GM12878 (cell line): ENCODE results near the gene TAC3. TPM values are rescaled to one million over a fixed set of nuclear protein-coding genes. Genes with fewer than 3 reads are reported as not detected.

ENCODE experiments used
- ATAC-seq: fragments of 200-7000 bp; cut with Tn5 transposase; 3 replicates; pipeline ENCODE4 v1.9.1; 2020; ENCODE audit warnings: mild to moderate bottlenecking, moderate library complexity
- BruUV-seq: library from RNA; stranded (reverse); fragments of 400-500 nt; replicated peaks from 2 replicates; lab custom pipeline; 2021; lab: Mats Ljungman, UMichigan
- CTCF ChIA-PET: fragments of 300-600 bp; sonication (Branson Sonifier 250); formaldehyde crosslinking; extraction: SDS; loops from one replicate; lab custom pipeline; 2021; ENCODE audit warnings: inconsistent platforms; lab: Yijun Ruan, JAX
- POLR2A ChIA-PET: fragments of 350-600 bp; formaldehyde crosslinking; extraction: SDS; loops from one replicate; lab custom pipeline; 2021; ENCODE audit warnings: inconsistent platforms; lab: Charles Lee
- RAD21 ChIA-PET: fragments of 300-600 bp; sonication (Branson Sonifier 250); formaldehyde crosslinking; loops from one replicate; lab custom pipeline; 2023; ENCODE audit warnings: antibody characterized with exemption; ENCODE audit not compliant: unreplicated experiment; lab: Charles Lee
- SMC1A ChIA-PET: fragments of 300-600 bp; sonication (Branson Sonifier 250); formaldehyde crosslinking; loops from one replicate; lab custom pipeline; 2023; ENCODE audit not compliant: unreplicated experiment, uncharacterized antibody; lab: Charles Lee
- DNase-seq: peaks from one replicate; pipeline ENCODE4 v3.0.0-alpha.2; 2011; ENCODE audit warnings: low read depth, low spot score
- FAIRE-seq: peaks from 3 replicates; lab custom pipeline; 2011; peaks lifted over from hg19 to GRCh38; lab: Jason Lieb, UNC
- H2AFZ ChIP-seq: 2 replicates; pipeline ENCODE4 v1.6.0; 2011; ENCODE audit warnings: low read depth, low read length, control low read depth; ENCODE audit not compliant: control insufficient read depth
- H3K27ac ChIP-seq: 2 replicates; pipeline ENCODE4 v1.5.1; 2011; ENCODE audit warnings: control low read depth; ENCODE audit not compliant: control insufficient read depth, insufficient read depth
- H3K27me3 ChIP-seq, 2 experiments: replicated peaks in 1 of 2; 2 replicates each; pipeline versions ENCODE4 v1.6.0 to v1.6.1; 2011; ENCODE audit warnings: low read length in 1 of 2; ENCODE audit not compliant: control insufficient read depth in 2 of 2, insufficient read depth in 2 of 2
- H3K36me3 ChIP-seq, 2 experiments: 2 replicates each; pipeline ENCODE4 v1.5.1; 2011; ENCODE audit warnings: low read length in 1 of 2; ENCODE audit not compliant: control insufficient read depth in 2 of 2, insufficient read depth in 2 of 2
- H3K4me1 ChIP-seq: 2 replicates; pipeline ENCODE4 v1.6.1; 2011; ENCODE audit warnings: mild to moderate bottlenecking, low read length, moderate library complexity, mixed read lengths; ENCODE audit not compliant: control insufficient read depth, insufficient read depth
- H3K4me2 ChIP-seq: 2 replicates; pipeline ENCODE4 v1.6.0; 2011; ENCODE audit warnings: control low read depth; ENCODE audit not compliant: control insufficient read depth, insufficient read depth
- H3K4me3 ChIP-seq: fragments of 200-600 bp; sonication (generic); 2 replicates; pipeline ENCODE4 v1.5.1; 2016
- H3K79me2 ChIP-seq: 2 replicates; pipeline ENCODE4 v1.6.0; 2011; ENCODE audit warnings: low read length; ENCODE audit not compliant: control insufficient read depth, insufficient read depth
- H3K9ac ChIP-seq: 2 replicates; pipeline ENCODE4 v1.8.0; 2011; ENCODE audit warnings: low read length, control low read depth, mixed read lengths; ENCODE audit not compliant: control insufficient read depth, insufficient read depth
- H3K9me3 ChIP-seq: replicated peaks from 3 replicates; pipeline ENCODE4 v1.5.1; 2011; ENCODE audit warnings: mild to moderate bottlenecking, low read length; ENCODE audit not compliant: control insufficient read depth, insufficient read depth
- H4K20me1 ChIP-seq: 2 replicates; pipeline ENCODE4 v1.6.0; 2011; ENCODE audit not compliant: control insufficient read depth, insufficient read depth
- CBFB ChIP-seq: IDR thresholded peaks from 2 replicates; pipeline ENCODE4 v1.6.1; 2016; ENCODE audit warnings: antibody characterized with exemption, low read depth
- CBX3 ChIP-seq: fragments of 200-600 bp; sonication (generic); IDR thresholded peaks from 2 replicates; pipeline ENCODE4 v1.6.1; 2016; ENCODE audit warnings: low read depth, borderline replicate concordance
- CTCF ChIP-seq, 3 experiments: IDR thresholded peaks in 2 of 3; conservative IDR thresholded peaks in 1 of 3; 2 replicates each; pipeline ENCODE4 v1.5.1; 2011; ENCODE audit warnings: low read depth in 3 of 3, low read length in 3 of 3, mild to moderate bottlenecking in 3 of 3, control low read depth in 2 of 3, moderate library complexity in 2 of 3, inconsistent platforms in 1 of 3, mixed read lengths in 1 of 3; ENCODE audit not compliant: control insufficient read depth in 2 of 3, insufficient read depth in 1 of 3; ENCODE audit errors: extremely low read depth in 1 of 3
- FOS ChIP-seq: IDR thresholded peaks from 3 replicates; pipeline ENCODE4 v1.6.1; 2011; ENCODE audit warnings: borderline replicate concordance; ENCODE audit not compliant: insufficient read length; ENCODE audit errors: extremely low read depth
- NBN ChIP-seq: fragments of 450-650 bp; IDR thresholded peaks from 2 replicates; pipeline ENCODE4 v1.6.1; 2016
- NFYB ChIP-seq: IDR thresholded peaks from 2 replicates; pipeline ENCODE4 v1.6.1; 2011; ENCODE audit warnings: low read depth, mild to moderate bottlenecking, low read length, improper control_type of control experiment, moderate library complexity; ENCODE audit not compliant: insufficient read depth
- NR2C1 ChIP-seq: fragments of 450-650 bp; IDR thresholded peaks from 2 replicates; pipeline ENCODE4 v1.6.1; 2017; ENCODE audit warnings: antibody characterized with exemption, mild to moderate bottlenecking, moderate library complexity
- POLR2AphosphoS5 ChIP-seq: IDR thresholded peaks from 2 replicates; pipeline ENCODE4 v1.6.1; 2011; ENCODE audit warnings: mild to moderate bottlenecking, low read length, inconsistent platforms
- POU2F2 ChIP-seq: IDR thresholded peaks from 3 replicates; pipeline ENCODE4 v1.6.1; 2011; ENCODE audit warnings: low read depth, mild to moderate bottlenecking, low read length, borderline replicate concordance
- RELA ChIP-seq: fragments of 450-650 bp; IDR thresholded peaks from 2 replicates; pipeline ENCODE4 v1.8.0; 2014; ENCODE audit warnings: borderline replicate concordance; ENCODE audit not compliant: partially characterized antibody
- SMC3 ChIP-seq: IDR thresholded peaks from 2 replicates; pipeline ENCODE4 v1.6.1; 2011; ENCODE audit warnings: low read length, improper control_type of control experiment, borderline replicate concordance
- SREBF1 ChIP-seq: IDR thresholded peaks from 2 replicates; pipeline ENCODE4 v1.6.1; 2012; ENCODE audit warnings: mild to moderate bottlenecking, low read length
- TAF1 ChIP-seq: IDR thresholded peaks from 2 replicates; pipeline ENCODE4 v1.6.1; 2011; ENCODE audit warnings: mild to moderate bottlenecking, low read depth, low read length, borderline replicate concordance
- TCF3 ChIP-seq: IDR thresholded peaks from 2 replicates; pipeline ENCODE4 v1.6.1; 2012; ENCODE audit warnings: low read depth, mild to moderate bottlenecking, low read length, borderline replicate concordance; ENCODE audit not compliant: insufficient read depth
- YY1 ChIP-seq: IDR thresholded peaks from 2 replicates; pipeline ENCODE4 v1.6.1; 2011; ENCODE audit warnings: low read depth, mild to moderate bottlenecking, low read length
- ZNF217 ChIP-seq: fragments of 450-650 bp; IDR thresholded peaks from 2 replicates; pipeline ENCODE4 v1.6.1; 2017; ENCODE audit warnings: antibody characterized with exemption, mild to moderate bottlenecking
- ZNF24 ChIP-seq: fragments of 450-650 bp; IDR thresholded peaks from 2 replicates; pipeline ENCODE4 v1.6.1; 2017; ENCODE audit warnings: antibody characterized with exemption, mild to moderate bottlenecking
- ZNF622 ChIP-seq: fragments of 450-650 bp; IDR thresholded peaks from 2 replicates; pipeline ENCODE4 v1.6.1; 2017; ENCODE audit warnings: mild to moderate bottlenecking, inconsistent platforms
- WGBS: methylation state at CpG from one replicate; pipeline ENCODE4 v1.1.6; 2016; ENCODE audit warnings: low lambda C conversion rate; ENCODE audit not compliant: insufficient replicate concordance, insufficient coverage; ENCODE audit errors: missing lambda C conversion rate; 5-methylcytosine and 5-hydroxymethylcytosine counted together
- in situ Hi-C: fragments of 300-500 bp; cut with MboI; formaldehyde crosslinking; loops from 9 replicates; pipeline ENCODE4 v1.14.3; 2018; ENCODE audit warnings: mixed read lengths
- intact Hi-C: fragments of 100-400 bp; cut with micrococcal nuclease; formaldehyde crosslinking; loops from one replicate; pipeline ENCODE4 v1.14.2; 2022; ENCODE audit not compliant: unreplicated experiment
- polyA plus RNA-seq, 11 experiments: library from polyadenylated mRNA; depleted of rRNA in 4 of 11; unstranded in 6 of 11; stranded (reverse) in 5 of 11; fragments of >200 nt; fragmentation: Nextera tagmentation in 4 of 11; fragmentation: Illumina TruSeq in 1 of 11; extraction: Ambion mirVana in 4 of 11; extraction: Trizol in 1 of 11; gene quantifications; 1 replicate in 1 of 11; 2 replicates in 10 of 11; pipeline versions ENCODE4 v1.2.1 to v1.2.3, GENCODE V29; 2011 to 2016; ENCODE audit warnings: inconsistent platforms in 2 of 11, missing spikeins in 2 of 11, low read depth in 1 of 11
- total RNA-seq, 4 experiments: library from RNA; depleted of rRNA in 3 of 4; stranded (reverse); fragments of >200 nt in 3 of 4; fragmentation: Illumina TruSeq in 1 of 4; extraction: Trizol in 1 of 4; gene quantifications; 2 replicates each; pipeline versions ENCODE4 v1.2.1 to v1.2.3, GENCODE V29; 2013 to 2021

The TAC3 gene
- total and polyA plus RNA-seq, 10 of the 15 experiments (the other 5 are each of a cell fraction or from before 2014, with no cell fraction given) = 0.11 to 0.18 (median 0.13) TPM; not detected in 7

DNA sequence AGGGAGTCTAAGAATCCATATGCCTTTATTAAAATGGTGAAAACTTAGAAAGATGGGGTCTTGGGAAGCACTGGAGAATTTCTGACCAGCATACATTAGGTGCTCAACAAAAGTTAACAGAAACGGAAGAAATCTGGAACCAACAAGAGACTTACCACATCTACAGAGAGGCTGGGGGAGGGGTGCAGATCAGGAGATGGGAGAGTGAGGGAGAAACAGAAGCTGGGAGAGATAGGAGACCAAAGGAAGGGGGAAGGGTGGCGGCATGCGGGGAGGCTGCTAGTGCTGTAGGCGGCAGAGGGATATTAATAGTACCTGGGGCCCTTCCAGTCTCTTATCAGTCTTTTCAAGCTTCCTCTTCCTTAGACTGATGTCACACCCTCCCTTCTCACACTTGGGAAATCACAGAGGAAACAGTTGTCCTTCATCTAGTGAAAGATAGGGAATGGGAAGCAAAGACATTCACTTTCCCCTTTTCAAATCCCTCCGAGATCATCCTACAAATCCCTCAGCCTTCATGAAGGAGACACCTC lies 28.1 kb downstream of the TAC3 start (continued):
- TF ChIP-seq POLR2AphosphoS5 = no peak
- TF ChIP-seq, all 136 proteins: peak for 0

DNA sequence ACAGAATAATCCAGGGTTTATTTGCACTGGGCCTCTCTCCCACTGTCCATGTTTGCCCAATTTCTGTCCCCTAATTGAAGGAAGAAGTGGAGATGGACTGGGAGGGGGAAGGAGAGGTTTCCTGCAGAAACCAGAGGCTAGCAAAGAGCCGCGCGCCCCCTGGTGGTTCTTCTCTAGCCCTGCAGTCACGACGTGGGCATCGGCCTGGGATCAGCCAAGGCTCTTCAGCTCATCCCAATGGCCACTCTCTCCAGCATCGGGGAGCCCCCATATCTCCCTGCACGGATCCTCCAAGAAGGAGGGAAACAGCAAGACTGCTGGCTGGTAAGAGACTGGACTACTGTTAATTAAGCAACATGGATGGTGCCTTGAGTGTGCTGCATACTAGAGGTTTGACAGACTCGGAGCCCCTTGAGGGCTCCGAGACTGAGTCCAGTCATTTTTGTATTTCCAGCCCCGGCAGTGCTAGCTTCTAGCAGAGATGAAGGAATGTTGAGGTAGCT lies 28.7 kb downstream of the TAC3 start:
- H2AFZ ChIP-seq = peak overlapping the region; percentile 31; the same call in 1 of the 2 replicates
- DNase-seq (no peak), FAIRE-seq (peak; percentile 18), ATAC-seq (peak; percentile 90)
- H3K27me3 ChIP-seq = no peaks in the 10 kb centered on the region
- H3K4me1 ChIP-seq = peaks cover 18% of the 10 kb centered on the region
- no peak overlapping the region for H3K9ac ChIP-seq
- H4K20me1 ChIP-seq = no peaks in the 10 kb centered on the region
- H3K9me3 ChIP-seq = no peaks in the 10 kb centered on the region
- no peaks in the 10 kb centered on the region for H3K36me3 ChIP-seq
- SMC1A ChIA-PET = interaction anchor here (0.9 to 3.5 kb wide), 10 partner anchors 13 to 371 kb away, joined by 3 to 37 read pairs (median 8); partner anchors contain the start of genes HSD17B6 and ZBTB39
- no peak overlapping the region for H3K4me3 ChIP-seq
- CTCF ChIA-PET = interaction anchor here (0.6 to 4.9 kb wide), 24 partner anchors 11 to 683 kb away, joined by 3 to 144 read pairs (median 4); partner anchors contain the start of genes HSD17B6, NACA, STAT6 and ZBTB39
- H3K4me2 ChIP-seq = no peak overlapping the region
- POLR2A ChIA-PET = interaction anchor here (0.6 kb wide), 1 partner anchor 210 kb away, joined by 5 read pairs; no protein-coding TSS in a partner anchor
- BruUV-seq = no TSS peak
- RAD21 ChIA-PET = interaction anchor here (0.6 to 4.2 kb wide), 14 partner anchors 11 to 351 kb away, joined by 3 to 29 read pairs (median 4); partner anchors contain the start of genes HSD17B6 and STAT6
- intact Hi-C loops (loop anchor here (1.0 kb wide), 2 partner anchors 147 to 230 kb away; no protein-coding TSS in a partner anchor), in situ Hi-C loops (loop anchor here (5.0 kb wide), 1 partner anchor 150 kb away; no protein-coding TSS in a partner anchor)
- WGBS = 11% methylated on average over 11 of the region's 11 CpGs
- H3K79me2 ChIP-seq = no peaks in the 10 kb centered on the region
- no peak overlapping the region for H3K27ac ChIP-seq
- TF ChIP-seq TCF3 = no peak
- no peak for TF ChIP-seq SREBF1
- no peak for TF ChIP-seq ZNF217
- peak; percentile 6; the same call in 1 of the 2 replicates for TF ChIP-seq ZNF24
- TF ChIP-seq NFYB = no peak
- TF ChIP-seq CBX3 = no peak
- TF ChIP-seq TAF1 = no peak
- TF ChIP-seq YY1 = peak; percentile 67; the same call in 1 of the 2 replicates
- peak; percentile 92 for TF ChIP-seq SMC3
- no peak for TF ChIP-seq NR2C1
- TF ChIP-seq ZNF622 = no peak
- no peak for TF ChIP-seq NBN
- TF ChIP-seq POU2F2 = 0 out of 3 replicates have a peak, but pooled peaks have one; percentile 9
- TF ChIP-seq CBFB = no peak
- TF ChIP-seq FOS = no peak
- TF ChIP-seq CTCF (IDR thresholded peaks at IDR 0.05 in 2 of 3, conservative IDR thresholded peaks at IDR 0.05 in 1 of 3; ENCODE audit: control insufficient read depth in 2 of 3, extremely low read depth in 1 of 3, insufficient read depth in 1 of 3, low read depth in 3 of 3, low read length in 3 of 3) = peak; percentile 93 to 97 (median 96)
- no peak for TF ChIP-seq RELA
